Epithelial cell of proximal tubule (primary cell): ENCODE data around the gene GSTP1. TPM values are rescaled to one million over a fixed set of nuclear protein-coding genes. Genes with fewer than 3 reads are reported as not detected.

Experiments used
- DNase-seq: peaks from one replicate; pipeline ENCODE4 v3.0.0-alpha.2; 2011; ENCODE audit warnings: low read depth
- H3K4me3 ChIP-seq: 2 replicates; pipeline ENCODE4 v1.5.1; 2011; ENCODE audit warnings: low read depth, mild to moderate bottlenecking, low read length
- total RNA-seq: library from RNA; depleted of rRNA; stranded (reverse); fragments of >200 nt; gene quantifications from 2 replicates; pipeline ENCODE4 v1.2.3, GENCODE V29; 2015
- TF ChIP-seq, protein P1 (sequence below): conservative IDR thresholded peaks from 2 replicates; pipeline ENCODE4 v1.5.1; 2012; ENCODE audit warnings: low read depth, mild to moderate bottlenecking, low read length

Gene GSTP1
- 2,620 and 3,355 TPM in 2 replicates for total RNA-seq

DNA sequence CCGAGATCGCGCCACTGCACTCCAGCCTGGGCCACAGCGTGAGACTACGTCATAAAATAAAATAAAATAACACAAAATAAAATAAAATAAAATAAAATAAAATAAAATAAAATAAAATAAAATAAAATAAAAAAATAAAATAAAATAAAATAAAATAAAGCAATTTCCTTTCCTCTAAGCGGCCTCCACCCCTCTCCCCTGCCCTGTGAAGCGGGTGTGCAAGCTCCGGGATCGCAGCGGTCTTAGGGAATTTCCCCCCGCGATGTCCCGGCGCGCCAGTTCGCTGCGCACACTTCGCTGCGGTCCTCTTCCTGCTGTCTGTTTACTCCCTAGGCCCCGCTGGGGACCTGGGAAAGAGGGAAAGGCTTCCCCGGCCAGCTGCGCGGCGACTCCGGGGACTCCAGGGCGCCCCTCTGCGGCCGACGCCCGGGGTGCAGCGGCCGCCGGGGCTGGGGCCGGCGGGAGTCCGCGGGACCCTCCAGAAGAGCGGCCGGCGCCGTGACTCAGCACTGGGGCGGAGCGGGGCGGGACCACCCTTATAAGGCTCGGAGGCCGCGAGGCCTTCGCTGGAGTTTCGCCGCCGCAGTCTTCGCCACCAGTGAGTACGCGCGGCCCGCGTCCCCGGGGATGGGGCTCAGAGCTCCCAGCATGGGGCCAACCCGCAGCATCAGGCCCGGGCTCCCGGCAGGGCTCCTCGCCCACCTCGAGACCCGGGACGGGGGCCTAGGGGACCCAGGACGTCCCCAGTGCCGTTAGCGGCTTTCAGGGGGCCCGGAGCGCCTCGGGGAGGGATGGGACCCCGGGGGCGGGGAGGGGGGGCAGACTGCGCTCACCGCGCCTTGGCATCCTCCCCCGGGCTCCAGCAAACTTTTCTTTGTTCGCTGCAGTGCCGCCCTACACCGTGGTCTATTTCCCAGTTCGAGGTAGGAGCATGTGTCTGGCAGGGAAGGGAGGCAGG lies at the start of gene GSTP1:
TSS of gene GSTP1 (plus strand) at position 566 of the 958 bp plus-strand sequence. CDS start at position 598, 32 bp downstream.
- DNase-seq: no peak
- TF ChIP-seq, protein P1, sequence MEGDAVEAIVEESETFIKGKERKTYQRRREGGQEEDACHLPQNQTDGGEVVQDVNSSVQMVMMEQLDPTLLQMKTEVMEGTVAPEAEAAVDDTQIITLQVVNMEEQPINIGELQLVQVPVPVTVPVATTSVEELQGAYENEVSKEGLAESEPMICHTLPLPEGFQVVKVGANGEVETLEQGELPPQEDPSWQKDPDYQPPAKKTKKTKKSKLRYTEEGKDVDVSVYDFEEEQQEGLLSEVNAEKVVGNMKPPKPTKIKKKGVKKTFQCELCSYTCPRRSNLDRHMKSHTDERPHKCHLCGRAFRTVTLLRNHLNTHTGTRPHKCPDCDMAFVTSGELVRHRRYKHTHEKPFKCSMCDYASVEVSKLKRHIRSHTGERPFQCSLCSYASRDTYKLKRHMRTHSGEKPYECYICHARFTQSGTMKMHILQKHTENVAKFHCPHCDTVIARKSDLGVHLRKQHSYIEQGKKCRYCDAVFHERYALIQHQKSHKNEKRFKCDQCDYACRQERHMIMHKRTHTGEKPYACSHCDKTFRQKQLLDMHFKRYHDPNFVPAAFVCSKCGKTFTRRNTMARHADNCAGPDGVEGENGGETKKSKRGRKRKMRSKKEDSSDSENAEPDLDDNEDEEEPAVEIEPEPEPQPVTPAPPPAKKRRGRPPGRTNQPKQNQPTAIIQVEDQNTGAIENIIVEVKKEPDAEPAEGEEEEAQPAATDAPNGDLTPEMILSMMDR: peak; percentile 59
- H3K4me3 ChIP-seq: peak within 1 kb of the TSS; percentile 69

GRCh38 chr11:67534070-67534679 lies 49.4 kb upstream of the GSTP1 start:
- TF ChIP-seq, protein P1: no peak
- H3K4me3 ChIP-seq: no peak overlapping the region
- DNase-seq: no peak

- DNase-seq: no peak
- H3K4me3 ChIP-seq: no peak overlapping the region
- TF ChIP-seq, protein P1: no peak
Observed at GRCh38 chr11:67535561-67535960, 48.1 kb upstream of the GSTP1 start.

DNA sequence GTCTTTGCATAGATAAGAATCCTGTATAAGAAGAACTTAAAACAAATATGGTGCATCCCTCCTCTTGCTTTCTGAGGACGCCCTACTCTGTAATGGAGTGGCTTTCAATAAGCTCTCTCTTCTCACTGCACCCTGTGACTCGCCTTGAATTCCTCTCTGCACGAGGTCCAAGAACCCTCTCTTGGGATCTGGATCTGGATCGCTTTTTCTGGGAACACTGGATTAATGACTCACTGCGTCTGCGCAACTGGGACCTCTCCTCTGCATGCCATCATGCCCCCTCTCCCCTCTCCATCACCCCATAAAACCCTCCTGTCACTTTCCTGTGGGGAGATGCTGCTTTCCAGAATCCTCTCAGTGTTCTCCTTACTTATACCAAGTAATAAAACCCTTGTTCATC lies 45.3 kb upstream of the GSTP1 start:
- DNase-seq: no peak
- H3K4me3 ChIP-seq: no peak overlapping the region
- TF ChIP-seq, protein P1: no peak

DNA sequence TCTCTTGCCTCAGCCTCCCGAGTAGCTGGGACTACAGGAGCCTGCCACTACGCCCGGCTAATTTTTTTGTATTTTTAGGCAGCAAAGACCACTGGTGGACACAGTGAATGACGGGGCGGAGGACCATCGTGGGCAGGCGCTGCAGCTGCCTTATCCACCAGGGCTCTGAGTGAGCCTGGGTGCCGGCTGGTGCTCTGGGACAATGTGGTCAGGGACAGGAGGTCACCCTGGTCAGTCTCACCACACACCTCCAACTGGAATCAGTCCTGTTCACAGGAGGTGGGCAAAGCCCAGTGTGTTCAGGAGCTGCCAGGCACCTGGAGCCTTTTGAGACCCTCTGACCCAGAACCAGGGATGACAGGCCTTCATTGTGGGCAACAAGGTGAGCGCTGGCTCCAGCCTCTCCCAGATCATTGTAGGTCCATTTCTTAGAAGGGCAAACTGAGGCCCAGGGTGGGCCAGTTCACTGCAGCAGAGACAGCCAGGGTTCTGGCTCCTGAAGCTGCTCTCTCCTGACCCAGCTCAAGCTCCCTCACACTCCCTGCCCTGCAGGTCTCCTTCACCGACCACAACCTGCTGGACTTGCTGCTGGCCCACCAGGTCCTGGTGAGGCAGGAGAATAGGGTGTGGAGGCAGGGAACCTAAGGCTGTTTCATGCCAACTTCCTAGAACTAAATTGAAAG lies 44.6 kb upstream of the GSTP1 start:
- DNase-seq: no peak
- H3K4me3 ChIP-seq: no peak overlapping the region
- TF ChIP-seq, protein P1: no peak

DNA sequence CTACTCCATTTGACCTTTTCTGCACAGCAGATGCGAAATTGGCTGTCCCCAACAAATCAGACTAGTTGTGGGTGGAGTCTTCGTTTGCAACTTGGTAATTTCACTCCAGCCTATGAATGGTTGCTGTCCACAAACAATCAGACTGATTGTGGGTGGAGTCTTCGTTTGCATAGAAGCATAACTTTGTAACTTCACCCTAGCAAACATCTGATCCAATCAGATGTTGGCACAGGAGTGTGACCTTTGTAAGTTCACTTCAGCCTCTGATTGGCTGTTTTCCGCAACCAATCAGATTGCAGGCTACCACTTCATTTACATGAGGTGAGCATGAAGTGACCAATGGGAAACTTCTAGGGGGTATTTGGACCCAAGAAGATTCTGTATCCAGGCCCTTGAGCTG lies 44.1 kb upstream of the GSTP1 start:
- TF ChIP-seq, protein P1: no peak
- no peak overlapping the region for H3K4me3 ChIP-seq
- DNase-seq: no peak
